NCI-H524 treated with DMSO at 0.1 percent for 48 hours (cell line): ENCODE data around the gene SLC24A3.

Source experiments
- DNase-seq: peaks from one replicate; lab custom pipeline; 2025; lab: John Stamatoyannopoulos, UW

SLC24A3 gene

GRCh38 chr20:19771031-19771430 is 558.6 kb downstream of the SLC24A3 start:
- DNase-seq, result no peak
